GM18907 (cell line): ENCODE results near the gene PRMT2.
"Not testable (repeated sequence)": the region's sequence is repeated elsewhere in the genome, so short reads cannot be mapped to it uniquely, and the experiment has no call there.

Source experiments
- ATAC-seq: cut with Tn5 transposase; IDR thresholded peaks from one replicate; pipeline ENCODE4 v1.9.1; 2021; ENCODE audit warnings: mild to moderate bottlenecking, moderate library complexity; ENCODE audit not compliant: unreplicated experiment

PRMT2 gene

DNA sequence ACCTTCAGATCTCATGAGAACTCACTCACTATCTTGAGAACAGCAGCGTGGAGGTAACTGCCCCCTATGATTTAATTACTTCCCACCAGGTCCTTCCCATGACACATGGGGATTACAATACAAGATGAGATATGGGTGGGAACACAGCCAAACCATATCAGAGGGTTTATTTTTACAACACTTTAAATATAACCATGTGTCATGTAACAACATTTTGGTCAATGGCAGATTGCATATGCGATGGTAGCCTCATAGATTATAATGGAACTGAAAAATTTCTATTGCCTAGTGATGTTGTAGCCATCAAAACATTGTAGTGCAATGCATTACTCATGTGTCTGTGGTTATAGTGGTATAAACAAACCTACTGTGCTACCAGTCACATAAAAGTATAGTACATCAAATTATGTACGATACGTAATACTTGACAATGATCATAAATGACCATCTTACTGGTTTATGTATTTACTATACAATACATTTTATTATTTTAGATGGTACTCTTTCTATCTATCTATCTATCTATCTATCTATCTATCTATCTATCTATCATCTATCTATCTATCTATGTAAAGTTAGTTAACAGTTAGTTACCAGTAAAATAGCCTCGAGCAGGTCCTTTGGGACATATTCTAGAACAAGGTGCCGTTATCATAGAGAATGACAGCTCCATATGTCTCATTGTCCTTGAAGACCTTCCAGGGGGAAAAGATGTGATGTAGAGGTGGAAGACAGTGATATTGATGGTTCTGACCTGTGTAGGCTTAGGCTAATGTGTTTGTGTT is 18.0 kb upstream of the PRMT2 start:
- ATAC-seq: no peak

DNA sequence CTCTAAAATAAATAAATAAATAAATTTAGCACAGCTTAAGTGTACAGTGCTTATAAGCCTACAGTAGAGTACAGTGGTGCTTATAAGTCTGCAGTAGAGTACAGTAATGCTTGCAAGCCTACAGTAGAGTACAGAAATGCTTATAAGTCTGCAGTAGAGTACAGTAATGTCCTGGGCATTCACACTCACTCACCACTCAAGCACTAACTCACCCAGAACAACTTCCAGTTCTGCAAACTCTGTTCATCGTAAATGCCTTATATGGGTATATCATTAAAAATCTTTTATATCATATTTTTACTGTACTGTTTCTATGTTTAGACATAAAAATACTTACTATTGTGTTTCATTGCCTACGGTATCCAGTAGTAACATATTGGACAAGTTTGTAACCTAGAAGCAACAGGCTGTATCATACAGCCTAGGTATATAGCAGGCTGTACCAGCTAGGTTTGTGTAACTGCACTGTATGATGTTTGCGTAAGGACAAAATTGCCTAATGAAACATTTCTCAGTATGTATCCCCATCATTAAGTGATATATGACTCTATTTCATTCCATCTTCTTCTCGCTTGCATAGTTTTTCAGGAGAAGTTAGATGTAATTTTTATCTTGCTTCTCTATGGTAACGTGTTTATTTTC is 16.6 kb upstream of the PRMT2 start:
- no peak for ATAC-seq

DNA sequence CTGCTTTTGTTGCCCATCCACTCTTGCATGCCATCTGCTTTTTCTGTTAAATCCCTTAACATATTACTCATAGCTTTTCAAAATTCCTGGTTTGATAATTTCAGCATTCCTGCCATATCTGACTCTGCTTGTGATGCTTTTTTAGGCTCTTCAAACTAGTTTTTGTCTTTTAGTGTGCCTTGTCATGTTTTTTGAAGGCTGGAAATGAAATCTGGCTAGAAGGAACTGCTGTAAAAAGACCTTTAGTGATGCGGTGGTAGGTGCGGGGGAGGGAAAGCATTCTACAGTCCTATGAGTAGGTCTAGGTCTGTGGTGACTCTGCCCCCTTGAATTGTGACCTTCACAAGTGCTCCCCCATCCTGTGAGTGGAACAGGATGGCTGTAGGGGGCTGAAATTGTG is 15.6 kb upstream of the PRMT2 start:
- ATAC-seq: no peak

DNA sequence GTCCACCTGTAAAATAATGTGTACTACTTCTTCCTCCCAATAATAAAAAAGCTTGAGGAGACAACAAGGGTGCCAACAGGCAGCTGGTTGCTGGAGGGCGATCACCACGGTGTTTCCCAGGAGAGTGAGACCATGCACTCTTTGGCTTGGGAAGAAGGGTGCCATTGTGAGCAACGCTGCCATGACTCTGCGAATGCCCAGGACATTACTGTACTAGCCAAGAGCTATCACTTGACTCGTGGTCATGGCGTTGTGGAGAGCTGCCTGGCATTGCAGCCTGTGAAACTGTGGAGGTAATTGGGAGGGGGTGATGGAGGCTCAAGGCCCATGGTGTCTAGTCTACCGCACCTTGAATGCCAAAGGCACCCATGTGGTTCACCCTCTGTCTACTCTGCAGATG is 14.6 kb upstream of the PRMT2 start:
- ATAC-seq: no peak

DNA sequence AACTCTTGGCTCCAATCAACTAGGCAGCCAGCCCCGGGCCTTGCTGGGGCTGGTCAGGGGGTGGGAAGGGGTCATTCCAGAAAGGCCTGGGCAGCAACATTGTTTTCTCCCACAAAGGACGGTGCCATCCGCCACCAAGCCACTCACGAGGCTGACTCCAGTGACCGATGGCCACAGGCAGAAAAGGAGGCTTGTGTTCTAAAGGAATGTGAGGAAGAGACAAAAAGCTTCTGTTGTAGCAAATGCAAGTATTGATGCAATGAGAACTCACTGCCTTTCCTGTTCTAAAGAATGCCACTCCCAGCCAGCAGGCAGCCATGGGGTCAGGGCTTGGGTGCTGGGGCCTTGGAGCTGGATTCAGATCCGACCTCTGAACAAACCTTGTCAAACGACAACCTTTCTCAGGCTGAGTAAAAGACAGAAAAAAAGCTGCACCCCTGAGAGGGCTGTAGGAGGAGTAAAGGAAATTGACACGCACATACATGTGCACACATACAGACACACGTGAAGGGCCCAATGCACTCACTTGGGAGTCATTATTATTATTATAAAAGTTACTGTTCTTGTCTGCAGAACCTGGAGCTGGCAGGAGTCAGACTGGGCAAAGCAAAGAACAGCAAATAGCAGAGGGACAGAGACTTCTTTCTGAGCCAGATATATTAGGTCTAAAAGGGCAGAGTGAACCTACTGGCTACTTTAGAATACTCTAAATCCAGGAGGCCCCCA is 13.9 kb upstream of the PRMT2 start:
- no peak for ATAC-seq

DNA sequence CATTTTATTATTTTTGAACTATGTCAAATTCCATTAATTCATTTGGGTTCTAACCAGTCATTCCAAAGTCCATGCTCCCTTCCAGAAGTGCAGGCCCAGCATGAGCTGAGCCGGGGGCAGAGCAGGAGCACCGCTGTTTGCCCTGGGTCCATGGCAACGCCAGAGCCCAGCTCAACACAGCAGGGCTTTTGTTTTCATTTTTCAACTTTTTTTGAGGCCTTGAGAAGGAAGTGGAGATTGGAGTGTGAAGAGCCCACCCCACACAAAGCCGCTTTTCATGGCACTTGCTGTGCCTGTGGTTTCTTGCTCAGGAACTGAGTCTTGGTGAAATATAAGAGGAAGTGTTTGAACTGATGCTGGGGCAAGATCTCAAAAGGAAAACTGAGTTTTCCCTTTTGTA is 13.2 kb upstream of the PRMT2 start:
- no peak for ATAC-seq

DNA sequence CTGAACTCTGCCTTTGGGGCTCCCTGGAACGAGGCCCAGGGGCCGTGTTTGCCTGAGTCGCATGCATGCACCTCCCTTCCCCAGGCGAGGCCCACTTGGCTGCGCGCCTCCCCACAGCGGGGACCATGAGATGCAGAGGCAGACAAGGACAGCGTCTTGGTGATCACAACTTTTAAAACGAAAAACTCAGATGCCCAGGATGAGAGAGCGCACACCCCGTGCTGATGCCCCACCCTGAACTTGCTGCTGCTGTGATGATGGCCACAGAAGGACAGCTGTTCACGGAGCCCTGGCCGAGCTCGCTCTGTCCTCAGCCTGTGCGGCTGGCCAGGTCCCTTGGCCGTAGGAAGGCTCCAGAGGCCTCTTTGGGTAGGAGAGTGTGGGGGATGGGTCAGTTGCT is 11.4 kb upstream of the PRMT2 start:
- no peak for ATAC-seq

DNA sequence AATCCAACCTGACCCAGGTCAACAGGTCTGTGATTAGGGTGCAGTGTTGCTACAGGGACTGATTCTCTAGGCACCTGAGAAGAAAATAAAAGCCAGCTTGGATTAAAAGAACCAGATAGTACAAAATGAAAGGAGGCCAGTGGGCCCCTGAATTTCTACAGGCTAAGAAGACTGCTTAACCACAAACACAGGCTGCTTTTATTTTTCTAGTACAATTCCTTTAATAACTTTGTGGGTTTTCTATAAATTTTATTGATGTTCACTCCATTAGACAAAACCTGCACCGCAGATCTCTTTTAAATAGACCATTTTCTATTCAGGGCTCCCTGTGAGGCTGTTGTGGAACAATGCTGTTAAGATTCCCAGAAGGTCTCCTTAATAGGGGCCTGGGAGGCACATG is 9.7 kb upstream of the PRMT2 start:
- no peak for ATAC-seq

- ATAC-seq: no peak
Observed at GRCh38 chr21:46626536-46626935, 8.9 kb upstream of the PRMT2 start.

DNA sequence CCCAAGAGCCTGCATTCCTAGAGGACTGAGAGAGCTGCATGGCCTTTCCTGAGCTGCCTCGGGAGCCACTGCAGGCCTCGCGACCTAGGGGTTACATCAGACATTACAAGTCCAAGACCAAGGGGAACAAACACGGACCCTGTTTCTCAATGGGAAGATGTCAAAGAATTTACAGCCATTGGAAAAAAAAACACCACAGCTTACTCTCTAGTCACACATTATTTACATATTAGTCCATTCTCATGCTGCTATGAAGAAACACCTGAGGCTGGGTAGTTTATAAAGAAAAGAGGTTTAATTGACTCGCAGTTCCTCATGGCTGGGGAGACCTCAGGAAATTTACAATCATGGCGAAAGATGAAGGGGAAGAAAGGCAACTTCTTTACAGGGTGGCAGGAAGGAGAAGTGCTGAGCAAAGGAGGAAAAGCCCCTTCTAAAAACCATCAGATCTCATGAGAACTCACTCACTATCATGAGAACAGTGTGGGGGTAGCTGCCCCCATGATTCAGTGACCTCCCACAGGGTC is 8.4 kb upstream of the PRMT2 start:
- ATAC-seq: no peak

DNA sequence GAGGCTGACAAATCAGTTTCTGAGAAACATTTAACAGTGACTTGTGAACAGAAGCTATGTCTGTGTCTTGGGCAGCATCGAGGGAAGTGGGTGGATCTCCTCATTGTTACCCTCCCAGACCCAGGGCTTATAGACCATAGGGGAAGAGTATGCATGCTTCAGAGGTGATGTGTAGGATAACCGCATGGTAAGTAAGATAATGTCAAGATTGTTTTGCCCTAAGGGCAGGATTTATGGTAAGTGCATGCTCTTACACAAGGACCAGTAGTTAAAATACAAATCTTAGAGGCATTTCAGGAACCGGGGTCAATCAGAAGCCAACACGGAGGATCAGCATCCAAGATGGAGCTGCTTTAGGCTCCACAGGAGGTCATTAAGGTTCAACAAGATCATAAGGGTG is 7.7 kb upstream of the PRMT2 start:
- ATAC-seq: no peak

- ATAC-seq: no peak
Observed at GRCh38 chr21:46628868-46629267, 6.6 kb upstream of the PRMT2 start.

- ATAC-seq: not testable (repeated sequence)
Observed at GRCh38 chr21:46630915-46631314, 4.6 kb upstream of the PRMT2 start.

GRCh38 chr21:46633566-46633965 is 1.9 kb upstream of the PRMT2 start:
- no peak for ATAC-seq

GRCh38 chr21:46634427-46634826 is 1.0 kb upstream of the PRMT2 start:
- no peak for ATAC-seq

DNA sequence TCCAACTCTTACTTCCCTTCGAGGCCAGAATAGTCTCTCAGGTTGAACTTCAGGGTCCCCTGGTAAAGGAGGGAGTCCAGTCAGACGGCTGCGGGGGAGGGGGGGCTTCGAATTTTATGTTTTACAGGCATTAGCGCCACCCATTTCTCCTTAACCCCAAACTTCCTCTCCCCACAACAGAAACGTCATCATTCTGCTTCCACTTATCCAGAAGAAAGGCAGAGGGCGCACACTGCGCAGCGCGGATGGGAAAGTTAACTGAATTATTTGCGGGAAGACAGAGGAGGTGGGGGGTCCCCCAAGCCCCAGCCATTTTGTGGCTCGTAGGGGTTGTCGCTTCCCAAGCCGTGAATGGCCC is 529 bp upstream of the PRMT2 start:
- peak; percentile 32 for ATAC-seq

DNA sequence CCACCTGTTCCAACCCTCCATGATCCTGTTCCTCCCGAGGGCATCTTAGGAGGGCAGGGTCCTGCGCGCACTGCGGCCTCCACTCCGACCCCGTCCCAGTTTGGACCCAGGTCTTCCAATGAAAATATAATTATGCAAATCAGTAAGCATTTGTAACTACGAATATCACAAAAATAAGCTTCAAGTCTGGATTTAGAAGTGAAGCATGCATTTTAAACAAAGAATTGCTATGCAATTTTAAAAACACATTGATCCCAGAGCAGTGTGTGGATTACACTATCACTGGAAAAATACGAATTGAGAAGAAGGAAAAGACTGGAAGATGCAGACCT is 673 bp downstream of the PRMT2 start:
- no peak for ATAC-seq

GRCh38 chr21:46636550-46637285 is 1.2 kb downstream of the PRMT2 start:
- ATAC-seq: no peak

GRCh38 chr21:46637952-46638746 is 2.7 kb downstream of the PRMT2 start:
- no peak for ATAC-seq
